B cell (primary cell): ENCODE data around the gene LMOD2. TPM values are rescaled to one million over a fixed set of nuclear protein-coding genes. Genes with fewer than 3 reads are reported as not detected.

ENCODE experiments used
- ATAC-seq: fragments of 200-7000 bp; cut with Tn5 transposase; one replicate; pipeline ENCODE4 v1.10.0; 2021; ENCODE audit warnings: low read depth, mild to moderate bottlenecking, moderate number of reproducible peaks, moderate library complexity
- CTCF ChIA-PET: fragments of 350-600 bp; sonication (Branson Sonifier 250); formaldehyde crosslinking; loops from one replicate; lab custom pipeline; 2021; ENCODE audit warnings: antibody characterized with exemption, inconsistent platforms; lab: Charles Lee
- POLR2A ChIA-PET: fragments of 350-600 bp; sonication (Branson Sonifier 250); formaldehyde crosslinking; loops from one replicate; lab custom pipeline; 2021; ENCODE audit warnings: antibody characterized with exemption; lab: Charles Lee
- DNase-seq: peaks from one replicate; pipeline ENCODE4 v3.0.0; 2013
- H2AFZ ChIP-seq: 2 replicates; pipeline ENCODE4 v1.6.1; 2012; ENCODE audit warnings: mild to moderate bottlenecking, low read depth, low read length; ENCODE audit not compliant: insufficient read depth, poor library complexity, severe bottlenecking
- H3K27ac ChIP-seq, 2 donors: 1 replicate in 1 of 2; 2 replicates in 1 of 2; pipeline ENCODE4 v1.5.1; 2012 to 2013; ENCODE audit warnings: low read length in 2 of 2, mild to moderate bottlenecking in 2 of 2, moderate library complexity in 1 of 2
- H3K27me3 ChIP-seq, 4 experiments: fragments of 200-600 bp in 1 of 4; sonication (generic) in 1 of 4; replicated peaks in 1 of 4; 1 replicate in 2 of 4; 2 replicates in 2 of 4; pipeline versions ENCODE4 v1.6.1 to v1.7.0; 2013 to 2016; ENCODE audit warnings: low read length in 3 of 4, mild to moderate bottlenecking in 2 of 4, mixed read lengths in 1 of 4, moderate library complexity in 1 of 4; ENCODE audit not compliant: insufficient read depth in 4 of 4, control insufficient read depth in 3 of 4; ENCODE audit errors: control extremely low read depth in 1 of 4
- H3K36me3 ChIP-seq, 2 experiments: replicated peaks in 1 of 2; 1 replicate in 1 of 2; 2 replicates in 1 of 2; pipeline versions ENCODE4 v1.6.1 to v1.7.1; 2013; ENCODE audit warnings: low read length in 1 of 2; ENCODE audit not compliant: insufficient read depth in 2 of 2, control insufficient read depth in 1 of 2; ENCODE audit errors: control extremely low read depth in 1 of 2, extremely low read depth in 1 of 2
- H3K4me1 ChIP-seq, 2 donors: fragments of 200-600 bp in 1 of 2; sonication (generic) in 1 of 2; 1 replicate in 1 of 2; 2 replicates in 1 of 2; pipeline versions ENCODE4 v1.5.1 to v1.6.1; 2013 to 2017; ENCODE audit warnings: low read length in 2 of 2; ENCODE audit not compliant: control insufficient read depth in 2 of 2, insufficient read depth in 2 of 2
- H3K4me2 ChIP-seq: replicated peaks from 2 replicates; pipeline ENCODE3; 2012; ENCODE audit warnings: mild to moderate bottlenecking, low read depth, low read length; ENCODE audit not compliant: poor library complexity, severe bottlenecking
- H3K4me3 ChIP-seq, 5 experiments: fragments of 200-600 bp in 1 of 5; sonication (generic) in 1 of 5; 1 replicate in 3 of 5; 2 replicates in 2 of 5; pipeline versions ENCODE4 v1.5.1 to v1.7.0; 2011 to 2016; ENCODE audit warnings: low read length in 4 of 5, mild to moderate bottlenecking in 4 of 5, low read depth in 2 of 5, control low read depth in 1 of 5, moderate library complexity in 1 of 5; ENCODE audit not compliant: insufficient read depth in 1 of 5; ENCODE audit errors: control extremely low read depth in 1 of 5, extremely low read depth in 1 of 5
- H3K79me2 ChIP-seq: fragments of 200-600 bp; sonication (generic); one replicate; pipeline ENCODE4 v1.6.0; 2016; ENCODE audit warnings: low read length; ENCODE audit not compliant: control insufficient read depth, insufficient read depth
- H3K9ac ChIP-seq: fragments of 200-600 bp; sonication (generic); 2 replicates; pipeline ENCODE4 v1.6.1; 2017; ENCODE audit warnings: mild to moderate bottlenecking, low read length, moderate library complexity
- H3K9me3 ChIP-seq, 3 donors: one replicate each; pipeline versions ENCODE4 v1.6.1 to v1.7.1; 2013; ENCODE audit warnings: low read length in 2 of 3; ENCODE audit not compliant: control insufficient read depth in 2 of 3, insufficient read depth in 1 of 3; ENCODE audit errors: control extremely low read depth in 1 of 3
- H4K20me1 ChIP-seq: 2 replicates; pipeline ENCODE4 v1.6.0; 2012; ENCODE audit warnings: mild to moderate bottlenecking, low read length; ENCODE audit not compliant: insufficient read depth, control insufficient read depth, poor library complexity, severe bottlenecking
- H3K27ac Mint-ChIP-seq: one replicate; pipeline ENCODE4 v1.8.0; 2021; ENCODE audit warnings: mixed read lengths
- H3K27me3 Mint-ChIP-seq: one replicate; pipeline ENCODE4 v1.8.0; 2021; ENCODE audit warnings: mixed read lengths
- H3K4me1 Mint-ChIP-seq: one replicate; pipeline ENCODE4 v1.8.0; 2021; ENCODE audit warnings: mixed read lengths
- H3K4me3 Mint-ChIP-seq: one replicate; pipeline ENCODE4 v1.8.0; 2021; ENCODE audit warnings: mixed read lengths
- H3K9me3 Mint-ChIP-seq: one replicate; pipeline ENCODE4 v1.8.0; 2022; ENCODE audit warnings: mixed read lengths; ENCODE audit not compliant: insufficient read depth
- CTCF ChIP-seq: fragments of 200-600 bp; IDR thresholded peaks from one replicate; pipeline ENCODE4 v1.8.0; 2022; ENCODE audit warnings: antibody characterized with exemption, mild to moderate bottlenecking
- EZH2 ChIP-seq: IDR thresholded peaks from 2 replicates; pipeline ENCODE4 v1.6.1; 2012; ENCODE audit warnings: borderline replicate concordance, low read depth, mild to moderate bottlenecking, moderate library complexity, low read length; ENCODE audit not compliant: insufficient read depth, poor library complexity, severe bottlenecking
- WGBS: methylation state at CpG from one replicate; pipeline ENCODE4 v1.1.5; 2013; ENCODE audit warnings: missing lambda C conversion rate; ENCODE audit not compliant: insufficient coverage; 5-methylcytosine and 5-hydroxymethylcytosine counted together
- intact Hi-C: fragments of 100-400 bp; cut with micrococcal nuclease; formaldehyde crosslinking; loops from one replicate; pipeline ENCODE4 v1.10.0; 2022
- polyA plus RNA-seq: library from polyadenylated mRNA; depleted of rRNA; stranded (reverse); fragments of >200 nt; gene quantifications from 2 replicates; pipeline ENCODE4 v1.2.3, GENCODE V29; 2012
- total RNA-seq, 2 donors: library from RNA; stranded (reverse); fragments of 120-200 nt in 1 of 2; gene quantifications; 1 replicate in 1 of 2; 2 replicates in 1 of 2; pipeline versions ENCODE4 v1.2.3 to v1.2.4, GENCODE V29; 2013 to 2022

LMOD2 gene
- total and polyA plus RNA-seq, 2 donors (not counting 1 experiment from before 2014, with no cell fraction given) = not detected

- Histone ChIP-seq H3K4me3 (no peak overlapping the region), H3K9me3 (no peaks in the 10 kb centered on the region), H3K27ac (no peak overlapping the region), H3K9ac (no peak overlapping the region), H3K79me2 (no peaks in the 10 kb centered on the region), H4K20me1 (no peaks in the 10 kb centered on the region), H3K36me3 (peaks cover 0 to 17% of the 10 kb centered on the region in 2 experiments), H3K4me2 (no peak overlapping the region), H3K27me3 (no peaks in the 10 kb centered on the region), H2AFZ (no peak overlapping the region), H3K4me1 (no peaks in the 10 kb centered on the region)
- H3K4me3 Mint-ChIP-seq = no peak overlapping the region
- ATAC-seq (no peak), DNase-seq (no peak)
- ChIA-PET POLR2A (no interaction called here), CTCF (no interaction called here)
- intact Hi-C loops = no loop called here
- TF ChIP-seq CTCF (no peak), EZH2 (no peak)
- no peak overlapping the region for H3K27ac Mint-ChIP-seq
- WGBS = no CpG with 5 or more reads among the region's 2 CpGs
- H3K9me3 Mint-ChIP-seq = no peaks in the 10 kb centered on the region
- H3K4me1 Mint-ChIP-seq = peaks cover 11% of the 10 kb centered on the region
- H3K27me3 Mint-ChIP-seq = no peaks in the 10 kb centered on the region
Measured at GRCh38 chr7:123710683-123711082, 55.0 kb downstream of the LMOD2 start.

DNA sequence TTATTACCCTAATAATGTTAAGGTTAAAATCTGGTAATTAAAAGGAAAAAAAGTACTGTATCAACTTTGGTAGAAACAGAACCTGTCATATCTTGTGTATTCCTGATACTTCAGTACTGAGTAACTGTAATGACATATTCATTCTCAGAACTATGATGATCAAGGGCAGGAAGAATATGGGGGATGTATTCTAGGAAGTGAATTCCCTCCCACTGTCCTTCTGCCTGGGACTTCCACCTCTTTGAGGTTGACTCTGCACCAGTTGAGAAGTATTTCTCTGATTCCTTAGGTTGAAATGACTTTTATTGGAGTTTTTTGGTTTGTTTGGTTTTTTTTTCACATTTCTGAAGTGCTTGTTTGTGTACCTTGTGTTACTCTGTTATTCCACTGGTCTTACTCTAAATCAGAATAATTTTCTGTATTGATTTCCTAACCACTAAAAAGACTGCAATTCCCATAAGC, 56.2 kb downstream of the LMOD2 start:
- Histone ChIP-seq H3K27me3 (no peaks in the 10 kb centered on the region), H3K27ac (no peak overlapping the region), H2AFZ (no peak overlapping the region), H3K4me1 (no peaks in the 10 kb centered on the region), H3K9ac (no peak overlapping the region), H3K79me2 (peaks cover 6% of the 10 kb centered on the region), H4K20me1 (peaks cover under 1% of the 10 kb centered on the region), H3K4me3 (no peak overlapping the region), H3K4me2 (no peak overlapping the region), H3K9me3 (no peaks in the 10 kb centered on the region), H3K36me3 (peaks cover 0 to 9% of the 10 kb centered on the region in 2 experiments)
- no peak overlapping the region for H3K4me3 Mint-ChIP-seq
- no peaks in the 10 kb centered on the region for H3K9me3 Mint-ChIP-seq
- TF ChIP-seq EZH2 (no peak), CTCF (no peak)
- H3K27me3 Mint-ChIP-seq = no peaks in the 10 kb centered on the region
- ChIA-PET CTCF (interaction anchor here (1.4 kb wide), 1 partner anchor 11 kb away, joined by 4 read pairs; no protein-coding TSS in a partner anchor), POLR2A (no interaction called here)
- intact Hi-C loops = no loop called here
- H3K4me1 Mint-ChIP-seq = peaks cover 11% of the 10 kb centered on the region
- H3K27ac Mint-ChIP-seq = no peak overlapping the region
- ATAC-seq = no peak
- DNase-seq = no peak
